ENCODE results near the gene ATP2C2. TPM values are rescaled to one million over a fixed set of nuclear protein-coding genes. Genes with fewer than 3 reads are reported as not detected.

Gene ATP2C2
- total RNA-seq, 1 experiment from 2014 or later: 20.3 TPM

DNA sequence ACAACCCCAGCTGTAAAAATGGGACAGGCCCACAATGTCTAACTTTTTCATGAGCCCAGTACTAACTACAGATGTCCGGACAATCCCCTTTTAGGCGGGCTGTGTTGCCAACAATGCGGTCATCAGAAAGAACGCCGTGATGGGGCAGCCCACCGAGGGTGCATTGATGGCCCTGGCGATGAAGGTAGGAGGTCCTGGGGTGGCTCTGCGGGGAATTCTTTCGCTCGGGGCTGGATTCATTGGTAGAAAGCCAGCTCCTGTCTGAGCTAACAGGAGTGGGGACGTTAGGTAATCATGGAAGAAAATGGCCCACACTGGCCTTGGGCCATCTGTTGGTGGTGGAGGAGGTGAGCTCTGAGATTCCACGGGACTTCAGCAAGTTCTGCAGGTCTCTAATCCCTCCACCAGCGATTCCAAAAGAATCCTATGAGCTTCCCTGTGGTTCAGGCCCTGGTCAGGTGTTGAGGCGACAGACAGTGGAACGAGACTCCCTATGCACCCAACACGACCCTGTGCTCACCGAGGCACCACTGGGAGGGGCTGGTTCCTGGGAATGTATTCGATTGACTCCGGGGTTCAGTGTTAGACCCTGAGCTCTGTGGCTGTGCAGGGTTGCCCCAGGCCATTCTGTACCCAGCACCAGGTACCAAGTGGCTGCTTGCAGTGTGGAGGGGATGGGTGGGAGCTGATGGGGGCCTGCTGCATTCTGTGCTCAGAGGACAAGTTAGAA lies 74.2 kb downstream of the ATP2C2 start:
- CTCF ChIA-PET: no interaction called here

More for the DNA sequence above, 74.2 kb downstream of the ATP2C2 start:
- TF ChIP-seq YY1 (IDR thresholded peaks at IDR 0.05; ENCODE audit: extremely low read depth, insufficient replicate concordance, low read depth, low read length): no peak
- TF ChIP-seq SIN3A (IDR thresholded peaks at IDR 0.05; ENCODE audit: low read depth): no peak
- no peak for TF ChIP-seq EZH2phosphoT487 (IDR thresholded peaks at IDR 0.05; ENCODE audit: borderline replicate concordance)
- TF ChIP-seq, protein P1, sequence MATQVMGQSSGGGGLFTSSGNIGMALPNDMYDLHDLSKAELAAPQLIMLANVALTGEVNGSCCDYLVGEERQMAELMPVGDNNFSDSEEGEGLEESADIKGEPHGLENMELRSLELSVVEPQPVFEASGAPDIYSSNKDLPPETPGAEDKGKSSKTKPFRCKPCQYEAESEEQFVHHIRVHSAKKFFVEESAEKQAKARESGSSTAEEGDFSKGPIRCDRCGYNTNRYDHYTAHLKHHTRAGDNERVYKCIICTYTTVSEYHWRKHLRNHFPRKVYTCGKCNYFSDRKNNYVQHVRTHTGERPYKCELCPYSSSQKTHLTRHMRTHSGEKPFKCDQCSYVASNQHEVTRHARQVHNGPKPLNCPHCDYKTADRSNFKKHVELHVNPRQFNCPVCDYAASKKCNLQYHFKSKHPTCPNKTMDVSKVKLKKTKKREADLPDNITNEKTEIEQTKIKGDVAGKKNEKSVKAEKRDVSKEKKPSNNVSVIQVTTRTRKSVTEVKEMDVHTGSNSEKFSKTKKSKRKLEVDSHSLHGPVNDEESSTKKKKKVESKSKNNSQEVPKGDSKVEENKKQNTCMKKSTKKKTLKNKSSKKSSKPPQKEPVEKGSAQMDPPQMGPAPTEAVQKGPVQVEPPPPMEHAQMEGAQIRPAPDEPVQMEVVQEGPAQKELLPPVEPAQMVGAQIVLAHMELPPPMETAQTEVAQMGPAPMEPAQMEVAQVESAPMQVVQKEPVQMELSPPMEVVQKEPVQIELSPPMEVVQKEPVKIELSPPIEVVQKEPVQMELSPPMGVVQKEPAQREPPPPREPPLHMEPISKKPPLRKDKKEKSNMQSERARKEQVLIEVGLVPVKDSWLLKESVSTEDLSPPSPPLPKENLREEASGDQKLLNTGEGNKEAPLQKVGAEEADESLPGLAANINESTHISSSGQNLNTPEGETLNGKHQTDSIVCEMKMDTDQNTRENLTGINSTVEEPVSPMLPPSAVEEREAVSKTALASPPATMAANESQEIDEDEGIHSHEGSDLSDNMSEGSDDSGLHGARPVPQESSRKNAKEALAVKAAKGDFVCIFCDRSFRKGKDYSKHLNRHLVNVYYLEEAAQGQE (IDR thresholded peaks at IDR 0.05; ENCODE audit: low read depth): no peak
- TF ChIP-seq, protein P2, sequence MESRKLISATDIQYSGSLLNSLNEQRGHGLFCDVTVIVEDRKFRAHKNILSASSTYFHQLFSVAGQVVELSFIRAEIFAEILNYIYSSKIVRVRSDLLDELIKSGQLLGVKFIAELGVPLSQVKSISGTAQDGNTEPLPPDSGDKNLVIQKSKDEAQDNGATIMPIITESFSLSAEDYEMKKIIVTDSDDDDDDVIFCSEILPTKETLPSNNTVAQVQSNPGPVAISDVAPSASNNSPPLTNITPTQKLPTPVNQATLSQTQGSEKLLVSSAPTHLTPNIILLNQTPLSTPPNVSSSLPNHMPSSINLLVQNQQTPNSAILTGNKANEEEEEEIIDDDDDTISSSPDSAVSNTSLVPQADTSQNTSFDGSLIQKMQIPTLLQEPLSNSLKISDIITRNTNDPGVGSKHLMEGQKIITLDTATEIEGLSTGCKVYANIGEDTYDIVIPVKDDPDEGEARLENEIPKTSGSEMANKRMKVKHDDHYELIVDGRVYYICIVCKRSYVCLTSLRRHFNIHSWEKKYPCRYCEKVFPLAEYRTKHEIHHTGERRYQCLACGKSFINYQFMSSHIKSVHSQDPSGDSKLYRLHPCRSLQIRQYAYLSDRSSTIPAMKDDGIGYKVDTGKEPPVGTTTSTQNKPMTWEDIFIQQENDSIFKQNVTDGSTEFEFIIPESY (IDR thresholded peaks at IDR 0.05; ENCODE audit: extremely low read depth, insufficient replicate concordance, low read length): no peak
- no peak for TF ChIP-seq SRF (IDR thresholded peaks at IDR 0.05; ENCODE audit: low read depth)
- TF ChIP-seq MAX (IDR thresholded peaks at IDR 0.05): no peak
- no peak for TF ChIP-seq CEBPB (IDR thresholded peaks at IDR 0.05; ENCODE audit: low read depth)
- TF ChIP-seq POLR2A (IDR thresholded peaks at IDR 0.05; ENCODE audit: borderline replicate concordance, extremely low read depth, insufficient read depth, insufficient read length): no peak
- TF ChIP-seq CBX3 (IDR thresholded peaks at IDR 0.05; ENCODE audit: low read depth): no peak
- TF ChIP-seq ZFX (IDR thresholded peaks at IDR 0.05): no peak
- H3K79me2 ChIP-seq (ENCODE audit: insufficient read depth, low read length): no peaks in the 10 kb centered on the region
- H2AFZ ChIP-seq (ENCODE audit: low read depth, low read length, poor library complexity, severe bottlenecking): no peak overlapping the region
- no peak overlapping the region for H3K4me2 ChIP-seq (ENCODE audit: low read length)
- intact Hi-C loops (cut with micrococcal nuclease): no loop called here
- ATAC-seq (no peak), DNase-seq (ENCODE audit: low read depth, low spot score) (no peak)
- no peaks in the 10 kb centered on the region for H3K27me3 ChIP-seq (ENCODE audit: insufficient read depth, low read length)
- no peak overlapping the region for H3K4me3 ChIP-seq (replicated peaks in 1 of 2; ENCODE audit: low read depth in 1 of 2, low read length in 2 of 2)
- H3K9me2 ChIP-seq (ENCODE audit: insufficient read depth): no peaks in the 10 kb centered on the region
- no peaks in the 10 kb centered on the region for H3K9me3 ChIP-seq (ENCODE audit: control insufficient read depth in 1 of 2, insufficient read depth in 1 of 2, low read depth in 1 of 2, low read length in 2 of 2)
- no peaks in the 10 kb centered on the region; a peak in 1 of 4 replicates for H3K36me3 ChIP-seq (ENCODE audit: control insufficient read depth in 1 of 2, insufficient read depth in 2 of 2, low read length in 2 of 2)
- RAD21 ChIA-PET (ENCODE audit: low non-redundant PET in 1 of 2, low total read pairs in 2 of 2, uncharacterized antibody in 2 of 2, unreplicated experiment in 2 of 2): no interaction called here
- H4K20me1 ChIP-seq (ENCODE audit: insufficient read depth): no peaks in the 10 kb centered on the region
- POLR2A ChIA-PET: no interaction called here
- BruUV-seq (replicated peaks): no TSS peak
- no peaks in the 10 kb centered on the region for H3K4me1 ChIP-seq (ENCODE audit: control insufficient read depth in 1 of 2, insufficient read depth in 2 of 2, low read length in 2 of 2)
- H3K9ac ChIP-seq (ENCODE audit: low read length): no peak overlapping the region
- H3K27ac ChIP-seq (ENCODE audit: low read depth, low read length): no peak overlapping the region

Data from HCT116 (cell line).